Neural cell (in vitro differentiated cells): ENCODE results near the gene EDIL3.

Experiments
- POLR2AphosphoS5 ChIP-seq: IDR thresholded peaks from 2 replicates; pipeline ENCODE4 v1.6.1; 2012
- RAD21 ChIP-seq: fragments of 450-650 bp; conservative IDR thresholded peaks from 2 replicates; pipeline ENCODE4 v1.6.1; 2014; ENCODE audit warnings: antibody characterized with exemption, mild to moderate bottlenecking, moderate library complexity
- TF ChIP-seq, protein P1 (sequence below): fragments of 450-650 bp; IDR thresholded peaks from 2 replicates; pipeline ENCODE4 v1.5.1; 2014; ENCODE audit warnings: antibody characterized with exemption, mild to moderate bottlenecking, moderate library complexity; ENCODE audit not compliant: poor library complexity, severe bottlenecking

GRCh38 chr5:84392836-84393235 lies 8.2 kb upstream of the EDIL3 start:
- TF ChIP-seq, protein P1, sequence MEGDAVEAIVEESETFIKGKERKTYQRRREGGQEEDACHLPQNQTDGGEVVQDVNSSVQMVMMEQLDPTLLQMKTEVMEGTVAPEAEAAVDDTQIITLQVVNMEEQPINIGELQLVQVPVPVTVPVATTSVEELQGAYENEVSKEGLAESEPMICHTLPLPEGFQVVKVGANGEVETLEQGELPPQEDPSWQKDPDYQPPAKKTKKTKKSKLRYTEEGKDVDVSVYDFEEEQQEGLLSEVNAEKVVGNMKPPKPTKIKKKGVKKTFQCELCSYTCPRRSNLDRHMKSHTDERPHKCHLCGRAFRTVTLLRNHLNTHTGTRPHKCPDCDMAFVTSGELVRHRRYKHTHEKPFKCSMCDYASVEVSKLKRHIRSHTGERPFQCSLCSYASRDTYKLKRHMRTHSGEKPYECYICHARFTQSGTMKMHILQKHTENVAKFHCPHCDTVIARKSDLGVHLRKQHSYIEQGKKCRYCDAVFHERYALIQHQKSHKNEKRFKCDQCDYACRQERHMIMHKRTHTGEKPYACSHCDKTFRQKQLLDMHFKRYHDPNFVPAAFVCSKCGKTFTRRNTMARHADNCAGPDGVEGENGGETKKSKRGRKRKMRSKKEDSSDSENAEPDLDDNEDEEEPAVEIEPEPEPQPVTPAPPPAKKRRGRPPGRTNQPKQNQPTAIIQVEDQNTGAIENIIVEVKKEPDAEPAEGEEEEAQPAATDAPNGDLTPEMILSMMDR = no peak
- TF ChIP-seq RAD21 (no peak), POLR2AphosphoS5 (no peak)
